ENCODE data around the gene IL17RD. TPM values are rescaled to one million over a fixed set of nuclear protein-coding genes. Genes with fewer than 3 reads are reported as not detected.

The IL17RD gene
- 2.7 and 3.1 TPM in 2 replicates for total RNA-seq (2022)
- Bru-seq, nascent RNA: percentile 38 among the genes with signal in this experiment
- BruChase-seq, experiment 1, labeled RNA remaining after a 2-hour chase: percentile 41 among the genes with signal in this experiment
- BruChase-seq, experiment 2, labeled RNA remaining after a 6-hour chase: percentile 42 among the genes with signal in this experiment
- long read RNA-seq, partial matches to known transcripts: 0 of 3 reads
- long read RNA-seq, other reads (novel, unspliced or antisense): 3 of 3 reads

DNA sequence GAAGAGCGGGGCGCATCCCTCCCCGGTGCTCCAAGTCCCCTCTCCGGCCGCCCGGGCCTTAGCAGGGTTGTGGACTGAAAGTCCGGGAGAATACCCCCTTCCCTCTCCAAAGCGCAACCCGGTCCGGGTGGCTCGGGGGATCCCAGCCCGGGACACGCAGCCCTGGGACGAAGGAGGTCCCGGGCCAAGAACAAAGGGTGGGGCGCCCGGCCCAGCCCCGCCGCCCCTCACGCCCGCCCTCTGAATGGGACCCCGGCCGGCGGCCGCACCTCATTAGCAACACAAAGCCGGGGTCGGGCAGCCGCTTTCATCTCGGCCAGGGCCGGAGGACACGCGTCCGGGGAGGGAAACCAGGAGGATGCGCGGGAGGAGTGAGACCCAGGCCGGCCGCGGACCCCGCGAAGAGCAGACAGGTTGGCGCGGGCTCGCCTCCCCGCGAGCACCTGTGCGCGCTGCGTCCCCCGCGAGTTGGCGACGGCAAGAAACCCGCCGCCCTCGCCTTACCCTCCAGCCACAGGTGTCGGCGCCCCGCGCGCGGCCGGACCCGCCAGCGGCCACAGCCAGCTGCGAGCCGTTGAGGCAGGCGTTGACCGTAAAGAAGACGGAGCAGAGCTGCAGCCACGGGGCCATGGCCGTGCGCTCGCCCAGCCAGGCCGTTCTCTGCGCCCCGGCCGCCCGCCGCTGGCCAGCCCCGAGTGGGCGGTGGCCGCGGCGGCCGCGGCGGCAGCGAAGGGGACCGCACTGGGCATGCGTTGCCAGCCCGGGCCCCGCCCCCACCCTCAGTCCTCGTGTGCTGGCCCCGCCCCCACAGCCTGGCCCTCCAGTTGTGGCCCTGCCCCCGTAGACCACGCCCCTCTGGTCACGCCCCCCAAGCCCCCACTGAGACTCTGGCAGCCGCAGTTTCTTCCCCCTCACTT, at the start of gene IL17RD:
Gene IL17RD, minus strand, starts transcription at position 697 of the 917 bp plus-strand sequence. Its CDS starts 67 bp downstream, at position 630.
- no TSS peak for BruUV-seq (replicated peaks)
- peak; percentile 81 for DNase-seq
- TF ChIP-seq, protein P1, sequence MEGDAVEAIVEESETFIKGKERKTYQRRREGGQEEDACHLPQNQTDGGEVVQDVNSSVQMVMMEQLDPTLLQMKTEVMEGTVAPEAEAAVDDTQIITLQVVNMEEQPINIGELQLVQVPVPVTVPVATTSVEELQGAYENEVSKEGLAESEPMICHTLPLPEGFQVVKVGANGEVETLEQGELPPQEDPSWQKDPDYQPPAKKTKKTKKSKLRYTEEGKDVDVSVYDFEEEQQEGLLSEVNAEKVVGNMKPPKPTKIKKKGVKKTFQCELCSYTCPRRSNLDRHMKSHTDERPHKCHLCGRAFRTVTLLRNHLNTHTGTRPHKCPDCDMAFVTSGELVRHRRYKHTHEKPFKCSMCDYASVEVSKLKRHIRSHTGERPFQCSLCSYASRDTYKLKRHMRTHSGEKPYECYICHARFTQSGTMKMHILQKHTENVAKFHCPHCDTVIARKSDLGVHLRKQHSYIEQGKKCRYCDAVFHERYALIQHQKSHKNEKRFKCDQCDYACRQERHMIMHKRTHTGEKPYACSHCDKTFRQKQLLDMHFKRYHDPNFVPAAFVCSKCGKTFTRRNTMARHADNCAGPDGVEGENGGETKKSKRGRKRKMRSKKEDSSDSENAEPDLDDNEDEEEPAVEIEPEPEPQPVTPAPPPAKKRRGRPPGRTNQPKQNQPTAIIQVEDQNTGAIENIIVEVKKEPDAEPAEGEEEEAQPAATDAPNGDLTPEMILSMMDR (IDR thresholded peaks at IDR 0.05; ENCODE audit: insufficient read depth in 1 of 2, low read depth in 1 of 2, low read length in 1 of 2, severe bottlenecking in 1 of 2, unreplicated experiment in 1 of 2): no peak
- intact Hi-C loops (cut with micrococcal nuclease; ENCODE audit: unreplicated experiment): no loop called here
- no peaks in the 10 kb centered on the region for H3K36me3 ChIP-seq (ENCODE audit: control insufficient read depth, insufficient read depth, low read length)
- H3K9me3 ChIP-seq: no peaks in the 10 kb centered on the region
- H3K9me3 Mint-ChIP-seq (ENCODE audit: unreplicated experiment): no peaks in the 10 kb centered on the region
- H3K4me1 Mint-ChIP-seq (ENCODE audit: low read depth, unreplicated experiment): peaks cover 12% of the 10 kb centered on the region
- 0 out of 2 replicates have a peak, but pooled peaks cover 6% of the 10 kb centered on the region for H3K4me1 ChIP-seq
- ChIA-PET POLR2A (no interaction called here), CTCF (no interaction called here)
- H3K27ac Mint-ChIP-seq (ENCODE audit: unreplicated experiment): no peak within 1 kb of the TSS
- H3K4me3 Mint-ChIP-seq (ENCODE audit: unreplicated experiment): peak within 1 kb of the TSS; percentile 77
- no peaks in the 10 kb centered on the region for H3K27me3 Mint-ChIP-seq (ENCODE audit: insufficient read depth, unreplicated experiment)
- H3K36me3 Mint-ChIP-seq (ENCODE audit: insufficient read depth, unreplicated experiment): peaks cover 8% of the 10 kb centered on the region
- H3K27me3 ChIP-seq (replicated peaks; ENCODE audit: control insufficient read depth, insufficient read depth, low read length): no peaks in the 10 kb centered on the region
- peak within 1 kb of the TSS; percentile 86 for H3K4me3 ChIP-seq (ENCODE audit: low read depth, low read length)

GRCh38 chr3:57206423-57206822, 41.3 kb upstream of the IL17RD start:
- ChIA-PET POLR2A (no interaction called here), CTCF (no interaction called here)
- Mint-ChIP-seq H3K4me3 (ENCODE audit: unreplicated experiment) (no peak overlapping the region), H3K27me3 (ENCODE audit: insufficient read depth, unreplicated experiment) (no peaks in the 10 kb centered on the region), H3K36me3 (ENCODE audit: insufficient read depth, unreplicated experiment) (no peaks in the 10 kb centered on the region), H3K4me1 (ENCODE audit: low read depth, unreplicated experiment) (no peaks in the 10 kb centered on the region), H3K9me3 (ENCODE audit: unreplicated experiment) (no peaks in the 10 kb centered on the region), H3K27ac (ENCODE audit: unreplicated experiment) (no peak overlapping the region)
- intact Hi-C loops (cut with micrococcal nuclease; ENCODE audit: unreplicated experiment): no loop called here
- no peaks in the 10 kb centered on the region for H3K9me3 ChIP-seq
- no peaks in the 10 kb centered on the region for H3K36me3 ChIP-seq (ENCODE audit: control insufficient read depth, insufficient read depth, low read length)
- no peak for DNase-seq
- BruUV-seq (replicated peaks): no TSS peak
- H3K4me1 ChIP-seq: peaks cover 10% of the 10 kb centered on the region
- TF ChIP-seq, protein P1 (IDR thresholded peaks at IDR 0.05; ENCODE audit: insufficient read depth in 1 of 2, low read depth in 1 of 2, low read length in 1 of 2, severe bottlenecking in 1 of 2, unreplicated experiment in 1 of 2): no peak
- H3K4me3 ChIP-seq (ENCODE audit: low read depth, low read length): no peak overlapping the region
- H3K27me3 ChIP-seq (replicated peaks; ENCODE audit: control insufficient read depth, insufficient read depth, low read length): no peaks in the 10 kb centered on the region

- no peaks in the 10 kb centered on the region for H3K9me3 Mint-ChIP-seq (ENCODE audit: unreplicated experiment)
- intact Hi-C loops (cut with micrococcal nuclease; ENCODE audit: unreplicated experiment): no loop called here
- Histone ChIP-seq H3K9me3 (no peaks in the 10 kb centered on the region), H3K4me1 (peaks cover 10% of the 10 kb centered on the region), H3K36me3 (ENCODE audit: control insufficient read depth, insufficient read depth, low read length) (no peaks in the 10 kb centered on the region), H3K4me3 (ENCODE audit: low read depth, low read length) (no peak within 1 kb of the TSS), H3K27me3 (replicated peaks; ENCODE audit: control insufficient read depth, insufficient read depth, low read length) (no peaks in the 10 kb centered on the region)
- H3K27me3 Mint-ChIP-seq (ENCODE audit: insufficient read depth, unreplicated experiment): no peaks in the 10 kb centered on the region
- no TSS peak for BruUV-seq (replicated peaks)
- POLR2A ChIA-PET: interaction anchor here (0.6 kb wide), 1 partner anchor 251 kb away, joined by 4 read pairs; no protein-coding TSS in a partner anchor
- no peak within 1 kb of the TSS for H3K4me3 Mint-ChIP-seq (ENCODE audit: unreplicated experiment)
- CTCF ChIA-PET: no interaction called here
- peaks cover 7% of the 10 kb centered on the region for H3K4me1 Mint-ChIP-seq (ENCODE audit: low read depth, unreplicated experiment)
- H3K36me3 Mint-ChIP-seq (ENCODE audit: insufficient read depth, unreplicated experiment): no peaks in the 10 kb centered on the region
- H3K27ac Mint-ChIP-seq (ENCODE audit: unreplicated experiment): no peak within 1 kb of the TSS
- TF ChIP-seq, protein P1 (IDR thresholded peaks at IDR 0.05; ENCODE audit: insufficient read depth in 1 of 2, low read depth in 1 of 2, low read length in 1 of 2, severe bottlenecking in 1 of 2, unreplicated experiment in 1 of 2): no peak
- no peak for DNase-seq
These were observed 34.7 kb upstream of the IL17RD start, which contains the start of gene HESX1 for GRCh38 chr3:57199895-57200297. TSS of gene HESX1 (minus strand) at chr3:57199978. CDS start at chr3:57199918, 60 bp downstream.

Data from Caco-2 (cell line).